ENCODE data around the gene KIF5A. TPM values are rescaled to one million over a fixed set of nuclear protein-coding genes. Genes with fewer than 3 reads are reported as not detected.

KIF5A gene
- total and polyA plus RNA-seq, 2 donors (not counting 3 experiments of a cell fraction or from before 2014, with no cell fraction given): 0.07 to 0.35 TPM

GRCh38 chr12:57606399-57606798, 56.6 kb downstream of the KIF5A start:
- H3K36me3 ChIP-seq (ENCODE audit: control insufficient read depth in 2 of 2, extremely low read depth in 1 of 2, insufficient read depth in 2 of 2, low read length in 2 of 2): peaks cover 0 to 1% of the 10 kb centered on the region in 2 experiments
- intact Hi-C loops (cut with micrococcal nuclease) (no loop called here), dilution Hi-C loops (cut with MboI; ENCODE audit: extremely low pct_ligation_motif_present, low sequenced_read_pairs) (no loop called here)
- no peak overlapping the region for H3K4me3 ChIP-seq (replicated peaks in 1 of 3; ENCODE audit: insufficient read depth in 1 of 3, low read depth in 1 of 3, low read length in 3 of 3)
- no peak for DNase-seq (ENCODE audit: low read depth, low spot score)
- POLR2A ChIA-PET: interaction anchor here (0.5 kb wide), 1 partner anchor 22 kb away, joined by 4 read pairs; no protein-coding TSS in a partner anchor
- peaks cover 0 to 6% of the 10 kb centered on the region in 2 experiments for H3K27me3 ChIP-seq (ENCODE audit: control insufficient read depth in 2 of 2, insufficient read depth in 2 of 2, low read length in 2 of 2)
- H3K9ac ChIP-seq (replicated peaks; ENCODE audit: extremely low read depth, insufficient read depth, low read length): no peak overlapping the region
- CTCF ChIA-PET: interaction anchor here (1.5 to 6.8 kb wide), 3 partner anchors 14 to 23 kb away, joined by 4 to 44 read pairs (median 8); no protein-coding TSS in a partner anchor
- H2AFZ ChIP-seq (ENCODE audit: low read depth, low read length): no peak overlapping the region
- H3K4me2 ChIP-seq (ENCODE audit: insufficient read depth, low read length): no peak overlapping the region
- BruUV-seq (replicated peaks): no TSS peak
- H3K4me1 ChIP-seq (ENCODE audit: control insufficient read depth, extremely low read depth, insufficient read depth, low read length): peaks cover 9% of the 10 kb centered on the region
- no peak overlapping the region for H3K27ac ChIP-seq (ENCODE audit: insufficient read depth, low read depth, low read length)
- no peaks in the 10 kb centered on the region for H3K9me1 ChIP-seq (replicated peaks; ENCODE audit: control insufficient read depth, extremely low read depth, insufficient read depth, low read length)
- no peaks in the 10 kb centered on the region for H3K79me2 ChIP-seq (ENCODE audit: control insufficient read depth, insufficient read depth, low read length)
- no peaks in the 10 kb centered on the region for H3K9me3 ChIP-seq (replicated peaks; ENCODE audit: control insufficient read depth, insufficient read depth, low read length)
- no peak for TF ChIP-seq POLR2AphosphoS5 (IDR thresholded peaks at IDR 0.05; ENCODE audit: insufficient read depth, low read depth, low read length)
- TF ChIP-seq MYC (IDR thresholded peaks at IDR 0.05; ENCODE audit: low read depth, low read length): no peak
- TF ChIP-seq FOS (IDR thresholded peaks at IDR 0.05; ENCODE audit: borderline replicate concordance, insufficient read depth, low read length): no peak
- no peak for TF ChIP-seq JUN (IDR thresholded peaks at IDR 0.05; ENCODE audit: borderline replicate concordance, insufficient read depth, insufficient read length, low read depth)
- no peak for TF ChIP-seq POLR2A (IDR thresholded peaks at IDR 0.05; ENCODE audit: low read depth, low read length)
- TF ChIP-seq EZH2 (IDR thresholded peaks at IDR 0.05; ENCODE audit: borderline replicate concordance, low read depth, low read length, severe bottlenecking): no peak
- TF ChIP-seq MAX (IDR thresholded peaks at IDR 0.05; ENCODE audit: insufficient read depth, insufficient read length): no peak
- no peak for TF ChIP-seq CTCF (IDR thresholded peaks at IDR 0.05; ENCODE audit: extremely low read depth in 1 of 2, insufficient read depth in 1 of 2, low read depth in 1 of 2, low read length in 2 of 2)
- TF ChIP-seq GATA2 (IDR thresholded peaks at IDR 0.05; ENCODE audit: insufficient read depth, insufficient read length, low read depth, low read length): no peak
- no peaks in the 10 kb centered on the region for H4K20me1 ChIP-seq (replicated peaks; ENCODE audit: control insufficient read depth, extremely low read depth, insufficient read depth, low read length)
- no peak for FAIRE-seq

Data from endothelial cell of umbilical vein (primary cell).